Measurements from ENCODE around the gene REEP2. TPM values are rescaled to one million over a fixed set of nuclear protein-coding genes. Genes with fewer than 3 reads are reported as not detected.
"Not testable (repeated sequence)": the region's sequence is repeated elsewhere in the genome, so short reads cannot be mapped to it uniquely, and the experiment has no call there.

The REEP2 gene
- total and polyA plus RNA-seq, 2 experiments from 2014 or later, result 20.5 to 29.8 TPM

DNA sequence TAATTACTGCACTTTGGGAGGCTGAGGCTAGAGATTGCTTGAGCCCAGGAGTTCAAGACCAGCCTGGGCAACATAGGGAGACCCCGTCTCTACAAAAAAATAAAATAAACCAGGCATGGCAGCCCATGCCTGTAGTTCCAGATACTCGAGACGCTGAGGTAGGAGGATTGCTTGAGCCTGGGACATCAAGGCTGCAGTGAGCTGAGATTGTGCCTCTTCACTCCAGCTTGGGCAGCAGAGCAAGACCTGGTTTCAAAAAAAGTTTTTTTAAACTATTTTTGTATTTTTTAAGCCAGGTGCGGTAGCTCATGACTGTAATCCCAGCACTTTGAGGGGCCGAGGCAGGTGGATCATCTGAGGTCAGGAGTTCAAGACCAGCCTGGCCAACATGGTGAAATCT lies 34.3 kb downstream of the REEP2 start:
- H2AFZ ChIP-seq, result not testable (repeated sequence)
- H3K4me1 Mint-ChIP-seq, result peaks cover 11% of the 10 kb centered on the region; the same call in 2 of the 3 replicates

GRCh38 chr5:138476918-138477317 lies 38.1 kb downstream of the REEP2 start:
- Histone ChIP-seq H3K36me3 (ENCODE audit: insufficient read depth) (no peaks in the 10 kb centered on the region), H3K4me3 (no peak overlapping the region), H3K4me1 (ENCODE audit: insufficient read depth) (peaks cover 5% of the 10 kb centered on the region), H3K27ac (ENCODE audit: low read depth) (no peak overlapping the region), H4K20me1 (replicated peaks; ENCODE audit: insufficient read depth) (no peaks in the 10 kb centered on the region), H3K9me2 (ENCODE audit: insufficient read depth) (no peaks in the 10 kb centered on the region), H3K27me3 (ENCODE audit: insufficient read depth) (no peaks in the 10 kb centered on the region), H3F3A (replicated peaks; ENCODE audit: low read depth) (no peaks in the 10 kb centered on the region), H3K4me2 (no peak overlapping the region), H3K79me2 (replicated peaks; ENCODE audit: insufficient read depth) (no peaks in the 10 kb centered on the region), H2AFZ (no peak overlapping the region)
- peaks cover 7% of the 10 kb centered on the region for H3K27me3 Mint-ChIP-seq (ENCODE audit: insufficient read depth, low read depth, poor library complexity)
- DNase-seq (ENCODE audit: low spot score) (no peak), ATAC-seq (no peak)
- H3K27ac Mint-ChIP-seq, result no peak overlapping the region
- no peaks in the 10 kb centered on the region for H3K36me3 Mint-ChIP-seq (ENCODE audit: low read depth)
- H3K4me3 Mint-ChIP-seq, result no peak overlapping the region
- H3K9me3 Mint-ChIP-seq, result no peaks in the 10 kb centered on the region
- H3K4me1 Mint-ChIP-seq, result peaks cover 7% of the 10 kb centered on the region; the same call in 2 of the 3 replicates
- TF ChIP-seq ZNF114 (CRISPR knock-in tag; IDR thresholded peaks at IDR 0.05) (no peak), CTCF (conservative IDR thresholded peaks at IDR 0.05; ENCODE audit: low read depth in 2 of 2) (no peak), POLR2AphosphoS5 (IDR thresholded peaks at IDR 0.05; ENCODE audit: low read depth) (no peak), ETS1 (IDR thresholded peaks at IDR 0.05) (no peak), NANOG (IDR thresholded peaks at IDR 0.05; ENCODE audit: borderline replicate concordance) (no peak), STAT1 (IDR thresholded peaks at IDR 0.05; ENCODE audit: unreplicated experiment) (no peak), CREB1 (CRISPR knock-in tag; IDR thresholded peaks at IDR 0.05; ENCODE audit: low read depth) (no peak), EZH2phosphoT487 (IDR thresholded peaks at IDR 0.05; ENCODE audit: unreplicated experiment) (no peak), JUNB (IDR thresholded peaks at IDR 0.05; ENCODE audit: unreplicated experiment) (no peak), ZNF331 (CRISPR knock-in tag; IDR thresholded peaks at IDR 0.05; ENCODE audit: low read depth) (no peak), EZH2 (IDR thresholded peaks at IDR 0.05; ENCODE audit: low read depth, unreplicated experiment) (no peak)
- TF ChIP-seq, protein P1, sequence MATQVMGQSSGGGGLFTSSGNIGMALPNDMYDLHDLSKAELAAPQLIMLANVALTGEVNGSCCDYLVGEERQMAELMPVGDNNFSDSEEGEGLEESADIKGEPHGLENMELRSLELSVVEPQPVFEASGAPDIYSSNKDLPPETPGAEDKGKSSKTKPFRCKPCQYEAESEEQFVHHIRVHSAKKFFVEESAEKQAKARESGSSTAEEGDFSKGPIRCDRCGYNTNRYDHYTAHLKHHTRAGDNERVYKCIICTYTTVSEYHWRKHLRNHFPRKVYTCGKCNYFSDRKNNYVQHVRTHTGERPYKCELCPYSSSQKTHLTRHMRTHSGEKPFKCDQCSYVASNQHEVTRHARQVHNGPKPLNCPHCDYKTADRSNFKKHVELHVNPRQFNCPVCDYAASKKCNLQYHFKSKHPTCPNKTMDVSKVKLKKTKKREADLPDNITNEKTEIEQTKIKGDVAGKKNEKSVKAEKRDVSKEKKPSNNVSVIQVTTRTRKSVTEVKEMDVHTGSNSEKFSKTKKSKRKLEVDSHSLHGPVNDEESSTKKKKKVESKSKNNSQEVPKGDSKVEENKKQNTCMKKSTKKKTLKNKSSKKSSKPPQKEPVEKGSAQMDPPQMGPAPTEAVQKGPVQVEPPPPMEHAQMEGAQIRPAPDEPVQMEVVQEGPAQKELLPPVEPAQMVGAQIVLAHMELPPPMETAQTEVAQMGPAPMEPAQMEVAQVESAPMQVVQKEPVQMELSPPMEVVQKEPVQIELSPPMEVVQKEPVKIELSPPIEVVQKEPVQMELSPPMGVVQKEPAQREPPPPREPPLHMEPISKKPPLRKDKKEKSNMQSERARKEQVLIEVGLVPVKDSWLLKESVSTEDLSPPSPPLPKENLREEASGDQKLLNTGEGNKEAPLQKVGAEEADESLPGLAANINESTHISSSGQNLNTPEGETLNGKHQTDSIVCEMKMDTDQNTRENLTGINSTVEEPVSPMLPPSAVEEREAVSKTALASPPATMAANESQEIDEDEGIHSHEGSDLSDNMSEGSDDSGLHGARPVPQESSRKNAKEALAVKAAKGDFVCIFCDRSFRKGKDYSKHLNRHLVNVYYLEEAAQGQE (IDR thresholded peaks at IDR 0.05; ENCODE audit: unreplicated experiment), result no peak

More for the DNA sequence above, 34.3 kb downstream of the REEP2 start:
- peaks cover 30% of the 10 kb centered on the region for H3K27me3 Mint-ChIP-seq (ENCODE audit: insufficient read depth, low read depth, poor library complexity)
- not testable (repeated sequence) for H3K79me2 ChIP-seq (replicated peaks; ENCODE audit: insufficient read depth); H3K9me3 Mint-ChIP-seq; H3K27ac Mint-ChIP-seq; H3K9me2 ChIP-seq (ENCODE audit: insufficient read depth); H3K4me3 ChIP-seq; DNase-seq (ENCODE audit: low spot score); H3K27me3 ChIP-seq (ENCODE audit: insufficient read depth); H3K36me3 ChIP-seq (ENCODE audit: insufficient read depth); H4K20me1 ChIP-seq (replicated peaks; ENCODE audit: insufficient read depth); H3K27ac ChIP-seq (ENCODE audit: low read depth); H3K4me1 ChIP-seq (ENCODE audit: insufficient read depth); ATAC-seq; H3F3A ChIP-seq (replicated peaks; ENCODE audit: low read depth); H3K4me2 ChIP-seq; H3K36me3 Mint-ChIP-seq (ENCODE audit: low read depth); H3K4me3 Mint-ChIP-seq

Data from GM23338 (cell line).